Endothelial cell of umbilical vein (primary cell): Measurements from ENCODE around the gene UBE2L3. TPM values are rescaled to one million over a fixed set of nuclear protein-coding genes. Genes with fewer than 3 reads are reported as not detected.
A peak's percentile ranks its signal among the peaks of the same experiment; 100 is the strongest.

Experiments used
- BruUV-seq: library from RNA; stranded (reverse); fragments of 400-500 nt; replicated peaks from 2 replicates; lab custom pipeline; 2021; lab: Mats Ljungman, UMichigan
- CTCF ChIA-PET: fragments of 300-600, 350-600 bp; sonication (Branson Sonifier 250); formaldehyde crosslinking; loops from one replicate; lab custom pipeline; 2021; ENCODE audit warnings: antibody characterized with exemption, inconsistent platforms; lab: Charles Lee
- POLR2A ChIA-PET: fragments of 300-600, 350-600 bp; sonication (Branson Sonifier 250); formaldehyde crosslinking; loops from one replicate; lab custom pipeline; 2021; ENCODE audit warnings: antibody characterized with exemption, inconsistent platforms; lab: Charles Lee
- DNase-seq: peaks from one replicate; pipeline ENCODE4 v3.0.0-alpha.2; 2011; ENCODE audit warnings: low read depth, low spot score
- FAIRE-seq: peaks from 2 replicates; lab custom pipeline; 2011; peaks lifted over from hg19 to GRCh38; lab: Jason Lieb, UNC
- H2AFZ ChIP-seq: 2 replicates; pipeline ENCODE4 v1.6.0; 2012; ENCODE audit warnings: low read depth, low read length, control low read depth, inconsistent platforms
- H3K27ac ChIP-seq: 2 replicates; pipeline ENCODE4 v1.5.1; 2011; ENCODE audit warnings: low read depth, mild to moderate bottlenecking, control low read depth, low read length, moderate library complexity; ENCODE audit not compliant: insufficient read depth
- H3K27me3 ChIP-seq, 2 experiments: 2 replicates each; pipeline versions ENCODE4 v1.6.0 to v1.6.1; 2011; ENCODE audit warnings: low read length in 2 of 2, mixed read lengths in 1 of 2; ENCODE audit not compliant: control insufficient read depth in 2 of 2, insufficient read depth in 2 of 2
- H3K36me3 ChIP-seq, 2 experiments: 2 replicates in 1 of 2; 3 replicates in 1 of 2; pipeline ENCODE4 v1.5.1; 2011; ENCODE audit warnings: low read length in 2 of 2, mild to moderate bottlenecking in 1 of 2, moderate library complexity in 1 of 2; ENCODE audit not compliant: control insufficient read depth in 2 of 2, insufficient read depth in 2 of 2; ENCODE audit errors: extremely low read depth in 1 of 2
- H3K4me1 ChIP-seq: 3 replicates; pipeline ENCODE4 v1.5.1; 2011; ENCODE audit warnings: mild to moderate bottlenecking, low read length; ENCODE audit not compliant: control insufficient read depth, insufficient read depth; ENCODE audit errors: extremely low read depth
- H3K4me2 ChIP-seq: 2 replicates; pipeline ENCODE4 v1.6.1; 2011; ENCODE audit warnings: low read length, control low read depth, mixed read lengths; ENCODE audit not compliant: insufficient read depth
- H3K4me3 ChIP-seq, 3 experiments: fragments of 200-600 bp in 1 of 3; sonication (generic), shearing (Covaris generic) in 1 of 3; replicated peaks in 1 of 3; 2 replicates each; pipeline ENCODE4 v1.5.1; 2011 to 2016; ENCODE audit warnings: control low read depth in 3 of 3, low read length in 3 of 3, mild to moderate bottlenecking in 2 of 3, inconsistent platforms in 1 of 3, low read depth in 1 of 3, moderate library complexity in 1 of 3; ENCODE audit not compliant: insufficient read depth in 1 of 3
- H3K79me2 ChIP-seq: 2 replicates; pipeline ENCODE4 v1.6.0; 2012; ENCODE audit warnings: low read length, inconsistent platforms; ENCODE audit not compliant: control insufficient read depth, insufficient read depth
- H3K9ac ChIP-seq: replicated peaks from 2 replicates; pipeline ENCODE3; 2011; ENCODE audit warnings: low read length, control low read depth; ENCODE audit not compliant: insufficient read depth; ENCODE audit errors: extremely low read depth
- H3K9me1 ChIP-seq: replicated peaks from 3 replicates; pipeline ENCODE4 v1.6.0; 2011; ENCODE audit warnings: mild to moderate bottlenecking, low read length; ENCODE audit not compliant: control insufficient read depth, insufficient read depth; ENCODE audit errors: extremely low read depth
- H3K9me3 ChIP-seq: replicated peaks from 2 replicates; pipeline ENCODE4 v1.5.1; 2012; ENCODE audit warnings: low read length, inconsistent platforms; ENCODE audit not compliant: control insufficient read depth, insufficient read depth
- H4K20me1 ChIP-seq: replicated peaks from 2 replicates; pipeline ENCODE3; 2011; ENCODE audit warnings: mild to moderate bottlenecking, low read length; ENCODE audit not compliant: control insufficient read depth, insufficient read depth; ENCODE audit errors: extremely low read depth
- CTCF ChIP-seq, 2 donors: IDR thresholded peaks; 1 replicate in 1 of 2; 2 replicates in 1 of 2; pipeline ENCODE4 v1.5.1; 2011; ENCODE audit warnings: low read length in 2 of 2, mild to moderate bottlenecking in 2 of 2, moderate library complexity in 2 of 2, control low read depth in 1 of 2, inconsistent platforms in 1 of 2, low read depth in 1 of 2; ENCODE audit not compliant: insufficient read depth in 1 of 2; ENCODE audit errors: extremely low read depth in 1 of 2
- EZH2 ChIP-seq: IDR thresholded peaks from 2 replicates; pipeline ENCODE4 v1.6.1; 2012; ENCODE audit warnings: borderline replicate concordance, low read depth, mild to moderate bottlenecking, moderate library complexity, low read length, inconsistent platforms; ENCODE audit not compliant: severe bottlenecking
- FOS ChIP-seq: IDR thresholded peaks from 2 replicates; pipeline ENCODE4 v1.6.1; 2011; ENCODE audit warnings: mild to moderate bottlenecking, low read length, moderate library complexity, borderline replicate concordance; ENCODE audit not compliant: insufficient read depth
- GATA2 ChIP-seq: IDR thresholded peaks from 2 replicates; pipeline ENCODE4 v1.7.0; 2011; ENCODE audit warnings: low read depth, mild to moderate bottlenecking, moderate library complexity, mixed read lengths, low read length; ENCODE audit not compliant: insufficient read length, insufficient read depth
- JUN ChIP-seq: IDR thresholded peaks from 2 replicates; pipeline ENCODE4 v1.6.1; 2011; ENCODE audit warnings: borderline replicate concordance, low read depth; ENCODE audit not compliant: insufficient read length, insufficient read depth
- MAX ChIP-seq: IDR thresholded peaks from 2 replicates; pipeline ENCODE4 v1.6.1; 2011; ENCODE audit not compliant: insufficient read depth, insufficient read length
- MYC ChIP-seq: IDR thresholded peaks from one replicate; pipeline ENCODE4 v1.6.1; 2011; ENCODE audit warnings: mild to moderate bottlenecking, low read depth, low read length
- POLR2A ChIP-seq: IDR thresholded peaks from 2 replicates; pipeline ENCODE4 v1.6.1; 2012; ENCODE audit warnings: low read depth, mild to moderate bottlenecking, control low read depth, low read length
- POLR2AphosphoS5 ChIP-seq: IDR thresholded peaks from 2 replicates; pipeline ENCODE4 v1.6.1; 2012; ENCODE audit warnings: low read depth, mild to moderate bottlenecking, control low read depth, low read length, moderate library complexity; ENCODE audit not compliant: insufficient read depth
- dilution Hi-C: fragments of 300-500 bp; cut with MboI; formaldehyde crosslinking; loops from one replicate; pipeline ENCODE4 v1.15.0; 2019; ENCODE audit warnings: low sequenced_read_pairs; ENCODE audit not compliant: extremely low pct_ligation_motif_present
- intact Hi-C: fragments of 100-400 bp; cut with micrococcal nuclease; formaldehyde crosslinking; loops from one replicate; pipeline ENCODE4 v1.10.0; 2022
- polyA plus RNA-seq, 4 experiments: library from polyadenylated mRNA; depleted of rRNA in 3 of 4; stranded (reverse) in 3 of 4; unstranded in 1 of 4; fragments of >200 nt; gene quantifications; 2 replicates each; pipeline versions ENCODE4 v1.2.1 to v1.2.3, GENCODE V29; 2011 to 2012; ENCODE audit warnings: missing spikeins in 1 of 4
- total RNA-seq: library from RNA; stranded (reverse); gene quantifications from 2 replicates; pipeline ENCODE4 v1.2.3, GENCODE V29; 2021

Gene UBE2L3
- total and polyA plus RNA-seq, 2 donors (not counting 3 experiments of a cell fraction or from before 2014, with no cell fraction given), result 66.0 to 83.5 TPM

- Histone ChIP-seq H3K27ac (no peak overlapping the region), H4K20me1 (no peaks in the 10 kb centered on the region), H2AFZ (no peak overlapping the region), H3K4me2 (no peak overlapping the region), H3K4me3 (no peak overlapping the region), H3K9ac (no peak overlapping the region), H3K79me2 (peaks cover 44% of the 10 kb centered on the region), H3K27me3 (no peaks in the 10 kb centered on the region), H3K36me3 (peaks cover 0 to 16% of the 10 kb centered on the region in 2 experiments), H3K9me3 (no peaks in the 10 kb centered on the region), H3K9me1 (no peaks in the 10 kb centered on the region), H3K4me1 (no peaks in the 10 kb centered on the region)
- dilution Hi-C loops (no loop called here), intact Hi-C loops (no loop called here)
- BruUV-seq, result no TSS peak
- DNase-seq, result no peak
- no peak for FAIRE-seq
- POLR2A ChIA-PET, result no interaction called here
- TF ChIP-seq POLR2AphosphoS5 (no peak), POLR2A (peak; percentile 17), GATA2 (no peak), CTCF (IDR thresholded peaks at IDR 0.05; ENCODE audit: extremely low read depth in 1 of 2, insufficient read depth in 1 of 2, low read depth in 1 of 2, low read length in 2 of 2) (peak; percentile 49 to 59), JUN (no peak), MYC (no peak), FOS (no peak), MAX (no peak), EZH2 (no peak)
- CTCF ChIA-PET, result interaction anchor here (0.6 to 1.8 kb wide), 4 partner anchors 12 to 50 kb away, joined by 3 to 8 read pairs (median 4); partner anchors contain the start of gene SDF2L1
These were observed 56.8 kb downstream of the UBE2L3 start for GRCh38 chr22:21624120-21624879.
